Epithelial cell of proximal tubule (primary cell): ENCODE results near the gene INTS6. TPM values are rescaled to one million over a fixed set of nuclear protein-coding genes. Genes with fewer than 3 reads are reported as not detected.

Source experiments
- DNase-seq: peaks from one replicate; pipeline ENCODE4 v3.0.0-alpha.2; 2011; ENCODE audit warnings: low read depth
- H3K4me3 ChIP-seq: 2 replicates; pipeline ENCODE4 v1.5.1; 2011; ENCODE audit warnings: low read depth, mild to moderate bottlenecking, low read length
- CTCF ChIP-seq: conservative IDR thresholded peaks from 2 replicates; pipeline ENCODE4 v1.5.1; 2012; ENCODE audit warnings: low read depth, mild to moderate bottlenecking, low read length
- total RNA-seq: library from RNA; depleted of rRNA; stranded (reverse); fragments of >200 nt; gene quantifications from 2 replicates; pipeline ENCODE4 v1.2.3, GENCODE V29; 2015

The INTS6 gene
- total RNA-seq, 1 donor from 2014 or later = 30.2 TPM

- no peak overlapping the region for H3K4me3 ChIP-seq
- TF ChIP-seq CTCF = no peak
- no peak for DNase-seq
Measured at GRCh38 chr13:51477149-51477548, 24.3 kb upstream of the INTS6 start.

- no peak overlapping the region for H3K4me3 ChIP-seq
- no peak for DNase-seq
- TF ChIP-seq CTCF = no peak
Measured at GRCh38 chr13:51475727-51476501, 23.1 kb upstream of the INTS6 start.

GRCh38 chr13:51469790-51470189, 17.0 kb upstream of the INTS6 start:
- no peak for DNase-seq
- TF ChIP-seq CTCF = no peak

GRCh38 chr13:51467730-51468129, 14.9 kb upstream of the INTS6 start:
- TF ChIP-seq CTCF = no peak
- no peak for DNase-seq

More at GRCh38 chr13:51469790-51470189, 17.0 kb upstream of the INTS6 start:
- no peak overlapping the region for H3K4me3 ChIP-seq

GRCh38 chr13:51465124-51465523, 12.3 kb upstream of the INTS6 start:
- no peak for TF ChIP-seq CTCF
- no peak overlapping the region for H3K4me3 ChIP-seq
- DNase-seq = no peak

More at GRCh38 chr13:51467730-51468129, 14.9 kb upstream of the INTS6 start:
- H3K4me3 ChIP-seq = no peak overlapping the region

- no peak for TF ChIP-seq CTCF
Measured at GRCh38 chr13:51457086-51457815, 4.4 kb upstream of the INTS6 start.

GRCh38 chr13:51456510-51456909, 3.7 kb upstream of the INTS6 start:
- no peak overlapping the region for H3K4me3 ChIP-seq
- no peak for TF ChIP-seq CTCF
- DNase-seq = no peak

More at GRCh38 chr13:51457086-51457815, 4.4 kb upstream of the INTS6 start:
- H3K4me3 ChIP-seq = no peak overlapping the region
- DNase-seq = no peak
